HUES48 (cell line): ENCODE results near the gene WIPF2.

ENCODE experiments used
- H3K27ac ChIP-seq: one replicate; pipeline ENCODE4 v1.7.0; 2013; ENCODE audit warnings: low read depth, low read length, inconsistent platforms
- H3K27me3 ChIP-seq: 2 replicates; pipeline ENCODE4 v1.6.1; 2013; ENCODE audit warnings: mild to moderate bottlenecking, low read length; ENCODE audit not compliant: control insufficient read depth, insufficient read depth
- H3K36me3 ChIP-seq: 2 replicates; pipeline ENCODE4 v1.6.1; 2013; ENCODE audit warnings: low read length; ENCODE audit not compliant: control insufficient read depth, insufficient read depth
- H3K4me1 ChIP-seq: 2 replicates; pipeline ENCODE4 v1.6.1; 2013; ENCODE audit warnings: mild to moderate bottlenecking, low read length; ENCODE audit not compliant: control insufficient read depth, insufficient read depth
- H3K4me3 ChIP-seq: 2 replicates; pipeline ENCODE4 v1.5.1; 2013; ENCODE audit warnings: mild to moderate bottlenecking, low read depth, low read length
- H3K9ac ChIP-seq: 2 replicates; pipeline ENCODE4 v1.6.1; 2013; ENCODE audit warnings: mild to moderate bottlenecking, low read depth, low read length, moderate library complexity
- H3K9me3 ChIP-seq: 2 replicates; pipeline ENCODE4 v1.6.1; 2013; ENCODE audit warnings: low read length; ENCODE audit not compliant: control insufficient read depth, insufficient read depth

The WIPF2 gene

DNA sequence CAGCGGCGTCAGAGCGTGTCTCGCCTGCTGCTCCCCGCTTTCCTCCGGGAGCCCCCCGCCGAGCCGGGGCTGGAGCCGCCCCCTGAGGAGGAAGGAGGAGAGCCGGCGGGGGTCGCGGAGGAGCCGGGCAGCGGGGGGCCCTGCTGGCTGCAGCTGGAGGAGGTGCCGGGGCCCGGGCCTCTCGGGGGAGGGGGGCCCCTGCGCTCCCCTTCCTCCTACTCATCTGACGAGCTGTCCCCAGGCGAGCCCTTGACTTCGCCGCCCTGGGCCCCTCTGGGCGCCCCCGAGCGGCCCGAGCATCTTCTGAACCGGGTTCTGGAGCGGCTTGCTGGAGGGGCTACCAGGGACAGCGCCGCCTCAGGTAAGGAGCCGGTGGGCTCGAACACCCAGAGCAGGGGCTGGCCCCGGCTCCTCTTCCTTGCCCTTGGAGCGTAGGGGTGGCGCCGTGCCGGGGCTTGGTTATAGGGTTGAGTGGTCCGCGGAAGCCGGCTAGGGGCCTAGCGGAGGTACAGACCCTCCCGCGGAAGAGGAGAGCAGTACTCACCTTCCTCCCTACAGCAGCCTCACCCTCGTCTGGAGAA lies 41.0 kb upstream of the WIPF2 start:
- no peaks in the 10 kb centered on the region for H3K27me3 ChIP-seq
- H3K27ac ChIP-seq: peak overlapping the region; percentile 66
- no peak overlapping the region for H3K9ac ChIP-seq
- H3K4me1 ChIP-seq: peaks cover 16% of the 10 kb centered on the region; the same call in 1 of the 2 replicates
- no peaks in the 10 kb centered on the region for H3K9me3 ChIP-seq
- peaks cover 33% of the 10 kb centered on the region for H3K36me3 ChIP-seq
- H3K4me3 ChIP-seq: peak overlapping the region; percentile 62

DNA sequence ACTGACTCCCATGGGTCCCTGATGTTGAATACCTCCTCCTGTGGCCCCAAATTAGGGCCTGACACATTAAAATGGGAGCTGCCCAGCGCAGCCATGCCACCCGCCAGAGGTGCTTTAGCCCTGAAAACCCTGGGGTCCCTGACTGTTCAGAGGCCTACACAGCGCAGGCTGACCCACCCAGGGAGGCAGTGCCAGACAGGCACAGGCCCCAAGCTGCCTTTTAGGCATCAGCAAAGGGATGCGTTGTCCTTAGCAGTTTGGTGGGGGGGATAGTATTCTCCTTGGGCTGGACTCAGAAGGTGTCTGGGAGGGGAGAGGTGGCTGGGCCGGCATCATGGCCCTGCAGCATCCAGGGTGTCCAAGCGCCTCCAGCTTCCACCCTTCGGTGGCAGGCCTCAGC lies 40.4 kb upstream of the WIPF2 start:
- H3K27me3 ChIP-seq: no peaks in the 10 kb centered on the region
- H3K27ac ChIP-seq: no peak overlapping the region
- H3K4me1 ChIP-seq: peaks cover 16% of the 10 kb centered on the region; the same call in 1 of the 2 replicates
- no peak overlapping the region for H3K9ac ChIP-seq
- peak overlapping the region; percentile 62 for H3K4me3 ChIP-seq
- peaks cover 28% of the 10 kb centered on the region for H3K36me3 ChIP-seq
- no peaks in the 10 kb centered on the region for H3K9me3 ChIP-seq

DNA sequence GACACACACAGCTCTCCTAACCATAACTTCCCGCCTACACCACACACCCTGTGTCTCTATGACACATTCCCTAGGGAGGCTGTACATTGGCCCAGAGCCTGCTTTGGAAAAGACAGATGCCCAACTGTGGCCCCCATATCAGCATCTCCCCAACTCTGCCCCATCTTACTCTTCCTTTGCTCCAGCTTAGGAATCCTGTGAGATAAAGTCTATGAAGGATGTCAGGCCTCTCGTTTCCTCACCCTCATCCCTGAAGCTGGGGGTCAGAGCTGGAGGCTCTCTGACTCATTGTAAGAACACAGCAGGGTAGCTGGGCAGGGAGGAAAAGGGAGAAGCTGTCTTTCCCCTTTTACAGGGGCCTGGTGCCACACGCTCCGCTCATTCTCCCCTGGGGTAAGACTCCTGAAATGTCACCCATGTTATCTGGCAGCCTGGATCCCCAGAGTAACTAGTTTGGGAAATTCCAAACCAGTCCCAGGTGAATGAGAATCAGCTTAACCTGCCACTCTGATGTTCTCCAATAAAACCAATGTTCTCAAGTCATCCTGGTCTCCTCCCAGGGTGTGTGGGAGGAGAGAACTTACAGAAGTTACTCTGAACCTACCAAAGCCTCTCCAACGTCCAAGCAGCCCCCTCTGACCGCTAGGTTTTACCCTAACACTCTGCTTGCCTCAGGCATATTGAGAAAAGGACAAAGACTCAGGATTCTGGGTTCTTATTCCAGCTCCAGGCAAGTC lies 39.0 kb upstream of the WIPF2 start:
- no peak overlapping the region for H3K9ac ChIP-seq

DNA sequence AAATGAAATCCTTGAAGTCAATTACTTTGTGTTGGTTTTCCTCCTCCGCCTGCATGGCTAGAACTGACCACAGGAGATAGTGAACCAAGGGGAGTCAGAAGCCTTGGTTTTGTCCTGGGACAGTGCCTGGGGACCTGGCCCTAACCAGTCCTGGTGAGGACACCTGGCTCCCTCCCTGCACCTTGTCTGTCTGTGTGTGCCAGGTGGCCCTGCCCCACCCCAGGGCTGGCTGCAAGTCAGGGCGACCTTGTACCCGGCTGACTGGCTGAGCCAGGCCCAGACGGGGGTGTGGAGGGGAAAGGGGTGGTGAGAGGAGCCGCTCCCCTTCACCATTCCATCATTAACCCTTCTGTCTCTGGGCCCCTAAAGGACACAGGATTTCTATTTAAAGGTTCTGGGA lies 38.4 kb upstream of the WIPF2 start:
- no peak overlapping the region for H3K27ac ChIP-seq
- H3K9ac ChIP-seq: no peak overlapping the region
- peaks cover 16% of the 10 kb centered on the region; the same call in 1 of the 2 replicates for H3K4me1 ChIP-seq
- no peak overlapping the region for H3K4me3 ChIP-seq
- H3K9me3 ChIP-seq: no peaks in the 10 kb centered on the region
- H3K36me3 ChIP-seq: peaks cover 16% of the 10 kb centered on the region
- no peaks in the 10 kb centered on the region for H3K27me3 ChIP-seq

More for the DNA sequence above, 39.0 kb upstream of the WIPF2 start:
- H3K4me1 ChIP-seq: peaks cover 16% of the 10 kb centered on the region; the same call in 1 of the 2 replicates
- no peaks in the 10 kb centered on the region for H3K27me3 ChIP-seq
- H3K36me3 ChIP-seq: peaks cover 16% of the 10 kb centered on the region
- no peak overlapping the region for H3K4me3 ChIP-seq
- H3K9me3 ChIP-seq: no peaks in the 10 kb centered on the region
- no peak overlapping the region for H3K27ac ChIP-seq

DNA sequence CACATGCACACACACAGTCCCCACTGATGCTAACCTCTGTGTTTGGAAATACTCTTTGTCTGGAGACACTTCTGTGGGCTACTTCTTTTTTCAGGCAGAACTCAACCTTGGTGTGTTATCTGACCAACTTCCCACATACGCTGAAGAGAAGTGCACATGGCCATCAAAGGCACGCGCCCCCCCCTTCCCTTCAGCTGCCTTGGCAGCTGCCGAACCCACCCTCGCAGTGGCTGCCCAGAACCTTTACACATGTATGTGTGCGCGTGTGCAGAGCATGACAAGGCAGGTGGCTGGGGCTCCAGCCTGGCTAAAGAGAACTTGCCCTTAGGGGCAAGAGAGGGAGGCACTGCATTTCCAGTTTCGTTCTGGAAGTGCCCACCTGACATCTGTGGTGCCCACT lies 37.9 kb upstream of the WIPF2 start:
- Histone ChIP-seq H3K4me3 (no peak overlapping the region), H3K4me1 (peaks cover 14% of the 10 kb centered on the region; the same call in 1 of the 2 replicates), H3K27me3 (no peaks in the 10 kb centered on the region), H3K9me3 (no peaks in the 10 kb centered on the region), H3K36me3 (peaks cover 11% of the 10 kb centered on the region), H3K9ac (no peak overlapping the region), H3K27ac (no peak overlapping the region)

DNA sequence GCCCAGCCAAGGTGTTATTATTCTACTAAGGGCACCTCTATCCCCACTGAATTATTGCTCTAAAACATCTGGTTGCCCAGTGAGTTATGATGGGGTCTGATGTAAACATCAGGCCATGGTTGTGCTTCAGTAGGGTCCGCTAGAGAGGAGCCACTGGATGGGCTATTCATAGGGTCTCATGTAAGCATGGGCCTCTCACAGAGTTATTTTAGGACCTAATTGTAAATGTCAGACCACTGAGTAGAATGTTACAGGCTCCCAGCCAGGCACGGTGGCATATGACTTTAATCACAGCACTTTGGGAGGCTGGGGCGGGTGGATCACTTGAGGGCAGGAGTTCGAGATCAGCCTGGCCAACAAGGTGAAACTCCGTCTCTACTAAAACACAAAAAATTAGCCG lies 36.5 kb upstream of the WIPF2 start:
- Histone ChIP-seq H3K9me3 (no peaks in the 10 kb centered on the region), H3K4me1 (peaks cover 8% of the 10 kb centered on the region; the same call in 1 of the 2 replicates), H3K4me3 (no peak overlapping the region), H3K36me3 (peaks cover 9% of the 10 kb centered on the region; the same call in 1 of the 2 replicates), H3K9ac (no peak overlapping the region), H3K27me3 (no peaks in the 10 kb centered on the region), H3K27ac (no peak overlapping the region)

DNA sequence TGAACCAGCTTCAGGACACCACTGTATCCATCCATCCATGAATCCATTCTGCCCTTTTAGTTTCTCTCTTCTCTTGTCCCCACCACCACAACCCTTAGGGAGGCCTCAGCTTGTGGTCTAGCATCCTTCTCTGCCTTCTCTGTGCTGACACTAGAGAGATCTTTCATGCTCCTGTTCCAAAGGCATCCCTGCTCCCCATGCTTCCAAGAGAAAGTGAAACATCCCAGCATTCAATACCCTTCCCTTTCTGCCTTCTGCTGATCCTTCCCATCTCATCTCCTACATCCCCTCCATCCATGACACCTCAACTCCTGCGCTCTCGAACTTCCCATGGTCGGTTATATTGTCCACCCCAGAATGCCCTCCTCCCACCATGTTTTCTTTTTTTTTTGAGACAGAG lies 31.9 kb upstream of the WIPF2 start:
- peaks cover 4% of the 10 kb centered on the region; the same call in 1 of the 2 replicates for H3K27me3 ChIP-seq
- H3K4me1 ChIP-seq: peaks cover 14% of the 10 kb centered on the region
- no peak overlapping the region for H3K9ac ChIP-seq
- H3K9me3 ChIP-seq: no peaks in the 10 kb centered on the region
- H3K4me3 ChIP-seq: no peak overlapping the region
- H3K27ac ChIP-seq: no peak overlapping the region
- 0 out of 2 replicates have a peak, but pooled peaks cover 5% of the 10 kb centered on the region for H3K36me3 ChIP-seq

DNA sequence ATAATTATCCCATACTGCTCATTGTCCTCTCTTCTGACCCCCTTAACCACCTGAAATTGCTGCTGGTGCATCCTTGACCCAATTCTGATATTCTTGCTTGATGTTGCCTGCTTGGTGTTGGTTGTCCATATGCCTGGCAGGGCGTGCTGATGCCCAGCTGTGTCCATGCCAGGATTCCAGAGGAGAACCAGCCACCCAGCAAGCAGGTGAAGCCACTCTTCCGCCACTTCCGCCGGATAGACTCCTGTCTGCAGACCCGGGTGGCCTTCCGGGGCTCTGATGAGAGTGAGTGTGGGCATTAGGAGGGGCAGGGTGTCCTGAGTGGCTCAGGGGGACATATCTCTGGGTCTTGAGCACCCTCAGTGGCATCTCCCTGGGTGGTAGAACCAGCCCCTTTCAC lies 30.4 kb upstream of the WIPF2 start:
- peaks cover 4% of the 10 kb centered on the region; the same call in 1 of the 2 replicates for H3K27me3 ChIP-seq
- H3K4me1 ChIP-seq: peaks cover 16% of the 10 kb centered on the region
- H3K9me3 ChIP-seq: no peaks in the 10 kb centered on the region
- no peak overlapping the region for H3K27ac ChIP-seq
- no peak overlapping the region for H3K9ac ChIP-seq
- peaks cover 13% of the 10 kb centered on the region for H3K36me3 ChIP-seq
- no peak overlapping the region for H3K4me3 ChIP-seq

DNA sequence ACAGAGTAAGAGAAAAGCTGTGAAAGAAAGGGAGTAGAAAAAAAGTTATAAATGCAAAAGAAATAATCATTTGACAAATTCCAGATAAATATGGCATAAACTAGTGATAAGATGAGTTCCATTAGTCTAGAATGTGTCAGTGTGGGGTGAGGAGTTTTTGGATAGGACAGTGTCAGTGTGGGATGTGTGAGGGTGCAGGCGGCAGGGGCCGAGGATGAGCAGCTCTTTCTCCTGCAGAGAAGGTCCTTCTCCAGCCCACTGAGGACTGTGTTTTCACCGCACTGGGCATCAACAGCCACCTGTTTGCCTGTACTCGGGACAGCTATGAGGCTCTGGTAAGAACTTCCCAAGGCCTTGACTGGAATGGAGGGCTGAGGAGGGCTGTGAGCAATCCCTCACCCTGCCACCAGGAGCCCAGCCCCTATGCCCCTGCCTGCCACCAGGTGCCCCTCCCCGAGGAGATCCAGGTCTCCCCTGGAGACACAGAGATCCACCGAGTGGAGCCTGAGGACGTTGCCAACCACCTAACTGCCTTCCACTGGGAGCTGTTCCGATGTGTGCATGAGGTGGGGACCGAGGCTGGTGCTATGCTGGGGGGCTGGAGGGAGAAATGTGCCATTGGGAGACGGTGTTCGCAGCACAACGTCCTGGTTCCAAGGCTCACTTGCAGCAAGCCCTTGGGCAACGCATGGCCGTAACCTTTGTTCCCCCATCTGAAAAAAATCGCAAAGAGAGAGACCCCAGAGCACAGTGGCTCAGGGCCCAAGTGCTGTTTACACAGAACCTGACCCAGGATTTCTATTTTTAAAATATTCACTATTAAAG lies 28.7 kb upstream of the WIPF2 start:
- peak overlapping the region; percentile 54; the same call in 1 of the 2 replicates for H3K9ac ChIP-seq
- H3K4me1 ChIP-seq: peaks cover 16% of the 10 kb centered on the region
- peaks cover 4% of the 10 kb centered on the region; the same call in 1 of the 2 replicates for H3K27me3 ChIP-seq
- peak overlapping the region; percentile 67 for H3K4me3 ChIP-seq
- peaks cover 16% of the 10 kb centered on the region for H3K36me3 ChIP-seq
- H3K27ac ChIP-seq: no peak overlapping the region
- no peaks in the 10 kb centered on the region for H3K9me3 ChIP-seq

DNA sequence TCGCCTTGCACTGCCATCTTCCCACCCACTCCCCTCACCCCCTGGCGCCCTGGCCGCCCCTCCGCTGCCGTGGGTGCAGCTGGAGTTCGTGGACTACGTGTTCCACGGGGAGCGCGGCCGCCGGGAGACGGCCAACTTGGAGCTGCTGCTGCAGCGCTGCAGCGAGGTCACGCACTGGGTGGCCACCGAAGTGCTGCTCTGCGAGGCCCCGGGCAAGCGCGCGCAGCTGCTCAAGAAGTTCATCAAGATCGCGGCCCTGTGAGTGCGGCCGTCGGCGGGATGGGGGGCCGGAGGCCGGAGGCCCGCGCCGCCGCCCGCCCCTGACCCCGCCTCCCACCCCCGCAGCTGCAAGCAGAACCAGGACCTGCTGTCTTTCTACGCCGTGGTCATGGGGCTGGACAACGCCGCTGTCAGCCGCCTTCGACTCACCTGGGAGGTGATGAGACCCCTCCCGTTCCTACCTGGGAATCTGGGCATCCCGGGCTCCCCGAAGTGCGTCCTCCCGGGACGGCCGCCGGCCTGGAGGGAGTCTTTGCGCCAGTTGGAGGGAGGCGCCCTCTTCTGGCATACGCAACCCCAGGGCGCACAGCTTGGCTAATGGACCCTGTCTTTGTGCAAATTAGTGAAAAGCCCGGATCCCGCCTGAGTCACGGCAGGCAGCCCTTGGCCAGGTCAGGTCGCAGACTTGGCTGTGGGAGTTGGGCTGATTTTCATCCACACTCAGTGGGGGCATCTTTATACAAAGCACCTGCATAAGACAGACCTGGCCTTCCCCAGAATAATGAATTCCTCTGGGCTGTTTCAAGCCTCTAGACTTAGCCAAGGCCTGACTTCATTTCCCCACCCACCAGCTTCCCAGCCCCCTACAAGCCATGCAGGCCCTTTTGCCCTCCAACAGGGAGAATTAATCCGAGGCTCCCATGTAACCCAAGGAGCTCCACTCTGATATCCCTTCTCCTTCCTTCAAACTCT lies 27.6 kb upstream of the WIPF2 start:
- H3K9ac ChIP-seq: peak overlapping the region; percentile 54; the same call in 1 of the 2 replicates
- H3K27me3 ChIP-seq: peaks cover 4% of the 10 kb centered on the region; the same call in 1 of the 2 replicates
- H3K4me3 ChIP-seq: peak overlapping the region; percentile 67
- H3K4me1 ChIP-seq: peaks cover 16% of the 10 kb centered on the region
- H3K27ac ChIP-seq: peak overlapping the region; percentile 69
- H3K9me3 ChIP-seq: no peaks in the 10 kb centered on the region
- peaks cover 16% of the 10 kb centered on the region for H3K36me3 ChIP-seq
